ENCODE data around the gene POLA1. TPM values are rescaled to one million over a fixed set of nuclear protein-coding genes. Genes with fewer than 3 reads are reported as not detected.

POLA1 gene
- total RNA-seq, 6 experiments from 2014 or later: 2.0 to 4.5 (median 2.8) TPM

DNA sequence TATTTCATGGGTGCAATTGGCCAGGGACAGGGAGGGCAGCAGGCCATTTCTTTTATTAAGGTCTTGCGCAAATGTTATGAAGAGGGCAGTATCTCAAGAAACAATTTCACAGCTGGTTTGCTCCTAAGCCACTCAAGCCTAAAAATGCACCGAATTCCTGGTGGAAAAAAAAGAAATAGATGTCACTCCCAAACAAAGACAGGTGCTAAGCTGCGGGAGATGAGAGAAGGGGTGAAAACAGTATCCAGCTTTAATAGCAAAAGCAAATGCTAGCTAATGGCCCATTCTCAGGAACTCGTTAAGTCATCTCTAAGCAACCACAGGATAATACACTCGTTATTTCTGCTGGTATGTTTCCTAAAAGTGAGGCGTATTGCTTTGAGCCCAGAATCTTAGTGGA lies 205.7 kb downstream of the POLA1 start:
- no peak for TF ChIP-seq POLR2A (IDR thresholded peaks at IDR 0.05)
- TF ChIP-seq, protein P1, sequence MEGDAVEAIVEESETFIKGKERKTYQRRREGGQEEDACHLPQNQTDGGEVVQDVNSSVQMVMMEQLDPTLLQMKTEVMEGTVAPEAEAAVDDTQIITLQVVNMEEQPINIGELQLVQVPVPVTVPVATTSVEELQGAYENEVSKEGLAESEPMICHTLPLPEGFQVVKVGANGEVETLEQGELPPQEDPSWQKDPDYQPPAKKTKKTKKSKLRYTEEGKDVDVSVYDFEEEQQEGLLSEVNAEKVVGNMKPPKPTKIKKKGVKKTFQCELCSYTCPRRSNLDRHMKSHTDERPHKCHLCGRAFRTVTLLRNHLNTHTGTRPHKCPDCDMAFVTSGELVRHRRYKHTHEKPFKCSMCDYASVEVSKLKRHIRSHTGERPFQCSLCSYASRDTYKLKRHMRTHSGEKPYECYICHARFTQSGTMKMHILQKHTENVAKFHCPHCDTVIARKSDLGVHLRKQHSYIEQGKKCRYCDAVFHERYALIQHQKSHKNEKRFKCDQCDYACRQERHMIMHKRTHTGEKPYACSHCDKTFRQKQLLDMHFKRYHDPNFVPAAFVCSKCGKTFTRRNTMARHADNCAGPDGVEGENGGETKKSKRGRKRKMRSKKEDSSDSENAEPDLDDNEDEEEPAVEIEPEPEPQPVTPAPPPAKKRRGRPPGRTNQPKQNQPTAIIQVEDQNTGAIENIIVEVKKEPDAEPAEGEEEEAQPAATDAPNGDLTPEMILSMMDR (IDR thresholded peaks at IDR 0.05): no peak
- Histone ChIP-seq H3K9me3 (no peaks in the 10 kb centered on the region), H3K4me3 (no peak overlapping the region), H3K36me3 (no peaks in the 10 kb centered on the region), H3K27ac (no peak overlapping the region), H3K4me1 (no peaks in the 10 kb centered on the region), H3K27me3 (no peaks in the 10 kb centered on the region)
- ATAC-seq: no peak
- 45% methylated on average over 6 of the region's 6 CpGs for WGBS (ENCODE audit: insufficient coverage, low coverage, low lambda C conversion rate, missing lambda C conversion rate)
- DNase-seq: no peak
- intact Hi-C loops (cut with DNase I): no loop called here

GRCh38 chrX:24900234-24900633 lies 206.5 kb downstream of the POLA1 start:
- no peak for DNase-seq
- H3K4me1 ChIP-seq: no peaks in the 10 kb centered on the region
- H3K4me3 ChIP-seq: no peak overlapping the region
- WGBS (ENCODE audit: insufficient coverage, low coverage, low lambda C conversion rate, missing lambda C conversion rate): 69% methylated on average over 1 of the region's 1 CpG
- H3K36me3 ChIP-seq: no peaks in the 10 kb centered on the region
- H3K27me3 ChIP-seq: no peaks in the 10 kb centered on the region
- intact Hi-C loops (cut with DNase I): no loop called here
- no peak overlapping the region for H3K27ac ChIP-seq
- no peak for ATAC-seq
- no peak for TF ChIP-seq POLR2A (IDR thresholded peaks at IDR 0.05)
- TF ChIP-seq, protein P1 (IDR thresholded peaks at IDR 0.05): no peak
- no peaks in the 10 kb centered on the region for H3K9me3 ChIP-seq

GRCh38 chrX:24902806-24903205 lies 209.1 kb downstream of the POLA1 start:
- 56% methylated on average over 5 of the region's 5 CpGs for WGBS (ENCODE audit: insufficient coverage, low coverage, low lambda C conversion rate, missing lambda C conversion rate)
- intact Hi-C loops (cut with DNase I): no loop called here
- Histone ChIP-seq H3K9me3 (no peaks in the 10 kb centered on the region), H3K27me3 (no peaks in the 10 kb centered on the region), H3K4me1 (no peaks in the 10 kb centered on the region), H3K27ac (no peak overlapping the region), H3K4me3 (no peak overlapping the region), H3K36me3 (no peaks in the 10 kb centered on the region)
- ATAC-seq (no peak), DNase-seq (no peak)
- TF ChIP-seq, protein P1 (IDR thresholded peaks at IDR 0.05): no peak
- no peak for TF ChIP-seq POLR2A (IDR thresholded peaks at IDR 0.05)

- H3K27me3 ChIP-seq: no peaks in the 10 kb centered on the region
- WGBS (ENCODE audit: insufficient coverage, low coverage, low lambda C conversion rate, missing lambda C conversion rate): 68% methylated on average over 3 of the region's 3 CpGs
- ATAC-seq: no peak
- TF ChIP-seq, protein P1 (IDR thresholded peaks at IDR 0.05): no peak
- no peak for TF ChIP-seq POLR2A (IDR thresholded peaks at IDR 0.05)
- intact Hi-C loops (cut with DNase I): no loop called here
- no peak overlapping the region for H3K4me3 ChIP-seq
- DNase-seq: no peak
- H3K9me3 ChIP-seq: no peaks in the 10 kb centered on the region
- H3K36me3 ChIP-seq: no peaks in the 10 kb centered on the region
- no peak overlapping the region for H3K27ac ChIP-seq
- H3K4me1 ChIP-seq: no peaks in the 10 kb centered on the region
Measured at GRCh38 chrX:24918715-24919114, 225.0 kb downstream of the POLA1 start.

DNA sequence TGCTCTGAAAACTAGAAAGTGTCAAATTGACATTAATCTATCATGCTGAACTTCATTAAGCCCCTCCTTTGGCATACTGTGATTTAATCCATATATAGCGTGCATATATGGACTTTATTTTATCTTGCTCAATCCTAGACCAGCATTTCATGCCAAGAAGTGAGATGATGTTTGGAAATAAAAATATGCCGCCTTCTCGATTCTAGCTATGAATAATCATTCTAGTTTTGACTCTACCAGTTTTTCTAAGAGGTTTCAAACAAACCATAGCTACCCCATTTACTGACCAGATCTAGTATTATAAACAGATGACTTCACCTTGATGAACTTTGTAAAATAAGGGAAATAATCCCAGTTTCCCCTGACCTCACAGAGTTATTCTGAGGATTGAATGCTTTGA lies 227.1 kb downstream of the POLA1 start:
- H3K4me1 ChIP-seq: no peaks in the 10 kb centered on the region
- no peak overlapping the region for H3K27ac ChIP-seq
- intact Hi-C loops (cut with DNase I): no loop called here
- no peak for ATAC-seq
- H3K4me3 ChIP-seq: no peak overlapping the region
- no peak for TF ChIP-seq POLR2A (IDR thresholded peaks at IDR 0.05)
- no peaks in the 10 kb centered on the region for H3K27me3 ChIP-seq
- H3K9me3 ChIP-seq: no peaks in the 10 kb centered on the region
- DNase-seq: no peak
- WGBS (ENCODE audit: insufficient coverage, low coverage, low lambda C conversion rate, missing lambda C conversion rate): 77% methylated on average over 3 of the region's 3 CpGs
- H3K36me3 ChIP-seq: no peaks in the 10 kb centered on the region
